SU-DHL-6 (cell line): Measurements from ENCODE around the gene OR2M7.
"Not testable (repeated sequence)": the region's sequence is repeated elsewhere in the genome, so short reads cannot be mapped to it uniquely, and the experiment has no call there.

ENCODE experiments used
- H2AFZ ChIP-seq: fragments of 200-600 bp; sonication (generic); 2 replicates; pipeline ENCODE4 v1.6.1; 2014; ENCODE audit warnings: low read depth, mild to moderate bottlenecking, moderate library complexity, mixed read lengths, antibody characterized with exemption, low read length; ENCODE audit not compliant: severe bottlenecking
- H3F3A ChIP-seq: fragments of 200-600 bp; shearing (Covaris generic); 2 replicates; pipeline ENCODE4 v1.6.0; 2016; ENCODE audit warnings: antibody characterized with exemption, mild to moderate bottlenecking; ENCODE audit not compliant: insufficient read depth
- H3K27ac ChIP-seq: fragments of 200-600 bp; sonication (generic); 2 replicates; pipeline ENCODE4 v1.5.1; 2016; ENCODE audit warnings: low read depth, mild to moderate bottlenecking, low read length, moderate library complexity, mixed read lengths
- H3K27me3 ChIP-seq: fragments of 200-600 bp; sonication (generic), shearing (Covaris generic); 2 replicates; pipeline ENCODE4 v1.6.0; 2014; ENCODE audit warnings: mild to moderate bottlenecking, low read length
- H3K36me3 ChIP-seq: fragments of 200-600 bp; sonication (generic); 2 replicates; pipeline ENCODE4 v1.6.1; 2014; ENCODE audit warnings: mild to moderate bottlenecking, low read length, mixed read lengths
- H3K4me2 ChIP-seq: fragments of 300-600, 200-600 bp; shearing (Covaris generic), sonication (generic); 2 replicates; pipeline ENCODE4 v1.6.0; 2014; ENCODE audit warnings: low read length, low read depth, mild to moderate bottlenecking; ENCODE audit not compliant: poor library complexity, severe bottlenecking
- H3K4me3 ChIP-seq: fragments of 200-600 bp; sonication (generic); 2 replicates; pipeline ENCODE4 v1.5.1; 2014; ENCODE audit warnings: antibody characterized with exemption, low read length, mild to moderate bottlenecking, mixed read lengths; ENCODE audit not compliant: insufficient read depth, poor library complexity, severe bottlenecking
- H3K79me2 ChIP-seq: fragments of 200-600 bp; sonication (generic); 2 replicates; pipeline ENCODE4 v1.6.1; 2014; ENCODE audit warnings: mild to moderate bottlenecking, low read length, moderate library complexity; ENCODE audit not compliant: insufficient read depth
- H3K9ac ChIP-seq: fragments of 200-600 bp; sonication (generic); 2 replicates; pipeline ENCODE4 v1.7.0; 2014; ENCODE audit warnings: mild to moderate bottlenecking, low read length
- H3K9me2 ChIP-seq: fragments of 200-600 bp; sonication (generic); replicated peaks from 2 replicates; pipeline ENCODE4 v1.6.1; 2014; ENCODE audit warnings: low read length; ENCODE audit not compliant: insufficient read depth
- H3K9me3 ChIP-seq: fragments of 200-600 bp; sonication (generic); 2 replicates; pipeline ENCODE4 v1.6.1; 2014; ENCODE audit warnings: low read length, mixed read lengths; ENCODE audit not compliant: insufficient read depth
- H4K20me1 ChIP-seq: fragments of 200-600 bp; sonication (generic); 2 replicates; pipeline ENCODE4 v1.6.1; 2014; ENCODE audit warnings: low read depth, mild to moderate bottlenecking, antibody characterized with exemption, low read length, moderate library complexity, mixed read lengths
- EZH2phosphoT487 ChIP-seq: fragments of 200-600 bp; sonication (generic), shearing (Covaris generic); conservative IDR thresholded peaks from 2 replicates; pipeline ENCODE4 v1.6.1; 2018; ENCODE audit warnings: mild to moderate bottlenecking, antibody characterized with exemption, low read length, moderate library complexity, mixed read lengths
- TF ChIP-seq, protein P1 (sequence below): fragments of 200-600 bp; sonication (generic); IDR thresholded peaks from one replicate; pipeline ENCODE4 v1.5.1; 2017; ENCODE audit warnings: antibody characterized with exemption, mild to moderate bottlenecking, low read length, moderate library complexity; ENCODE audit not compliant: insufficient read depth, poor library complexity, severe bottlenecking

The OR2M7 gene

DNA sequence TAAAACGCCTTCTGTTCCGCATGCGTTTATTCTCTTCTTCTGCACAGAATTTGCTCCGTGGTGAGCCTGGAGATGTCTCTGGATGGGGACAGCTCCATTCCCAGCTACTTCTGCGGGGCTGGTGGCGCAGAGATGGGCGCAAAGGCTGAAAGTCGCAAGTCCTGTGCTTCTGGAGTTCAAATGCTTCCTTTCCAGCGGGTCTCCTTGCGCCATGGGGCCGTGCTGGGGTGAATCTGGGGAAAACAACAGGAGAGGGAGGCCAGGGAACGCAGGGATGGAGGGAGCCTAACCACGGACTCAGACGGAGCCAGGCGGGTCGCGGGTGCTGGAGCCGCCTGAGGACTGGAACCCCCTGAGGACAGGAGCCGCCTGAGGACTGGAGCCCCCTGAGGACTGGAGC lies 18.3 kb downstream of the OR2M7 start:
- H3K9ac ChIP-seq = no peak overlapping the region
- H3K9me2 ChIP-seq = no peaks in the 10 kb centered on the region
- TF ChIP-seq, protein P1, sequence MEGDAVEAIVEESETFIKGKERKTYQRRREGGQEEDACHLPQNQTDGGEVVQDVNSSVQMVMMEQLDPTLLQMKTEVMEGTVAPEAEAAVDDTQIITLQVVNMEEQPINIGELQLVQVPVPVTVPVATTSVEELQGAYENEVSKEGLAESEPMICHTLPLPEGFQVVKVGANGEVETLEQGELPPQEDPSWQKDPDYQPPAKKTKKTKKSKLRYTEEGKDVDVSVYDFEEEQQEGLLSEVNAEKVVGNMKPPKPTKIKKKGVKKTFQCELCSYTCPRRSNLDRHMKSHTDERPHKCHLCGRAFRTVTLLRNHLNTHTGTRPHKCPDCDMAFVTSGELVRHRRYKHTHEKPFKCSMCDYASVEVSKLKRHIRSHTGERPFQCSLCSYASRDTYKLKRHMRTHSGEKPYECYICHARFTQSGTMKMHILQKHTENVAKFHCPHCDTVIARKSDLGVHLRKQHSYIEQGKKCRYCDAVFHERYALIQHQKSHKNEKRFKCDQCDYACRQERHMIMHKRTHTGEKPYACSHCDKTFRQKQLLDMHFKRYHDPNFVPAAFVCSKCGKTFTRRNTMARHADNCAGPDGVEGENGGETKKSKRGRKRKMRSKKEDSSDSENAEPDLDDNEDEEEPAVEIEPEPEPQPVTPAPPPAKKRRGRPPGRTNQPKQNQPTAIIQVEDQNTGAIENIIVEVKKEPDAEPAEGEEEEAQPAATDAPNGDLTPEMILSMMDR = no peak
- no peak for TF ChIP-seq EZH2phosphoT487
- no peaks in the 10 kb centered on the region for H3F3A ChIP-seq
- no peaks in the 10 kb centered on the region for H4K20me1 ChIP-seq
- no peaks in the 10 kb centered on the region for H3K9me3 ChIP-seq
- no peaks in the 10 kb centered on the region for H3K36me3 ChIP-seq
- no peak overlapping the region for H2AFZ ChIP-seq
- H3K27ac ChIP-seq = no peak overlapping the region
- no peak overlapping the region for H3K4me3 ChIP-seq
- no peak overlapping the region for H3K4me2 ChIP-seq
- no peaks in the 10 kb centered on the region for H3K27me3 ChIP-seq
- no peaks in the 10 kb centered on the region for H3K79me2 ChIP-seq

DNA sequence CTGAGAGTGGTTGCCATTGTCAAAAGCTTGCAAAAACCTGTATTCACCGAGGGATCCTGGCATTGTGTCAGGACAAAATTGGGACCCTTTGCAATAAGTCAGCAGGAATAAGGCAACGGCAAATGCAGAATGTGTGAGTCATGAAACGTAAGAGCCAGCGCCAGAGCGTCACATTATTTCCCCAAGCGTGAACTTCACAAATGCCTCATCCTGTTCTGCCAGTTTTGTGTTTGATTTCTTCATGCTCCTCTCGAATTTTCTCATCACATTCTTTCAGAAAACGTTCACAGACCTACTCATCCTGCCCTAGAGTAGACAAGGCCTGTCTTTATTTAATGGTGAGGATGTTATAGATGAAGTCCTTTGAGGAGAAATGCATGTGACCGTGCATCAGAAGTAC lies 18.7 kb downstream of the OR2M7 start:
- not testable (repeated sequence) for H3K79me2 ChIP-seq, H3F3A ChIP-seq, H3K4me3 ChIP-seq, H2AFZ ChIP-seq, H3K27ac ChIP-seq, H3K9me2 ChIP-seq, H4K20me1 ChIP-seq, H3K4me2 ChIP-seq, H3K36me3 ChIP-seq, H3K27me3 ChIP-seq, H3K9me3 ChIP-seq, H3K9ac ChIP-seq

DNA sequence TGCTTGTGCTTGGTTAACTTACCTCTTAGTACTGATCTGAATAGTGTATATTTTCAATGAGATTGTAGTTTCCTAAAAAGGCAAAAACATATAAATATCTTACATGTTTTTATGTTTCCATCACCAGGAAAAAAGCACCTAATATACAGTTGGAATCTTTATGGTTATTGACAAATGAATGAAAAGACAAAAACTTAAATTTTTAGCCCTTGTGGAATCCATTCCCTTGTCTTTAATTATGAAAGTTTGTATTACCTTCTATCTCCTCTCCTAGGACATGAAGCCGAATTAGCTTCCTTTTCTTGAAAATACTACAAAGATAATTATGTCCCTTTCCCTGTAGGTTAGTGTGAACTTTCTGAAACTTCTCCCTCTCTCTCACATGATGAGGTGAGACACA lies 21.0 kb downstream of the OR2M7 start, which contains the start of gene OR2T12:
Gene OR2T12 (minus strand): TSS at position 101 of the 400 bp plus-strand sequence. CDS start 7,846 bp downstream, outside the sequence.
- Histone ChIP-seq H3K36me3 (no peaks in the 10 kb centered on the region), H3K79me2 (no peaks in the 10 kb centered on the region), H2AFZ (no peak within 1 kb of the TSS), H3F3A (no peaks in the 10 kb centered on the region), H3K27ac (no peak within 1 kb of the TSS), H3K9ac (no peak within 1 kb of the TSS), H3K27me3 (no peaks in the 10 kb centered on the region), H3K4me3 (no peak within 1 kb of the TSS), H4K20me1 (no peaks in the 10 kb centered on the region), H3K9me3 (no peaks in the 10 kb centered on the region), H3K4me2 (no peak within 1 kb of the TSS), H3K9me2 (no peaks in the 10 kb centered on the region)
- TF ChIP-seq, protein P1 = no peak
- TF ChIP-seq EZH2phosphoT487 = no peak

DNA sequence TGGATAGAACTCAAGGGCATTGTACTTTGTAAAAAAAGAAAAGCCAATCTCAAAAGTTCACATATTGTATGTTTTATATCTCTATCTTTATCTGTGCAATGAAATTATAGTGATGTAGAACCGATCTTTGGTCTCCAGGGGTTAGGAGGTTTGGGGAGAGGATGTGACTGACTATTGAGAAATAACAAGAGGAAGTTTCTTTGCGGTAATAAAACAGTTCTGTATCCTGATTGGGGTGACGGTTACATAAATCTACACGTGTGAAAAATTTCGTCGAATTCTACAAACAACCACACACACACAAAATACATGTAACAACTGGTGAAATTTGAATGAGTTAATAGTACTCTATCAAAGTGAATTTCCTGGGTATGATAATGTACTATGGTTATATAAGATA lies 36.0 kb downstream of the OR2M7 start:
- Histone ChIP-seq H3K27me3 (no peaks in the 10 kb centered on the region), H4K20me1 (no peaks in the 10 kb centered on the region), H3K9ac (no peak overlapping the region), H3K79me2 (no peaks in the 10 kb centered on the region), H3K4me2 (no peak overlapping the region), H3K36me3 (no peaks in the 10 kb centered on the region), H2AFZ (no peak overlapping the region), H3K4me3 (no peak overlapping the region), H3K27ac (no peak overlapping the region), H3K9me3 (no peaks in the 10 kb centered on the region), H3F3A (no peaks in the 10 kb centered on the region), H3K9me2 (no peaks in the 10 kb centered on the region)
- TF ChIP-seq, protein P1 = no peak
- no peak for TF ChIP-seq EZH2phosphoT487
